Mucosa of stomach (tissue), 1 donor: ENCODE data around the gene ELF3.
A peak's percentile ranks its signal among the peaks of the same experiment; 100 is the strongest.
"Not testable (repeated sequence)": the region's sequence is repeated elsewhere in the genome, so short reads cannot be mapped to it uniquely, and the experiment has no call there.

Experiments used
- H3K27me3 ChIP-seq: one replicate; pipeline ENCODE4 v1.7.0; 2013; ENCODE audit warnings: mild to moderate bottlenecking, low read length; ENCODE audit not compliant: control insufficient read depth, insufficient read depth
- H3K36me3 ChIP-seq: one replicate; pipeline ENCODE4 v1.7.0; 2013; ENCODE audit warnings: low read length; ENCODE audit not compliant: control insufficient read depth, insufficient read depth
- H3K4me1 ChIP-seq: one replicate; pipeline ENCODE4 v1.7.0; 2013; ENCODE audit warnings: mild to moderate bottlenecking, low read length; ENCODE audit not compliant: control insufficient read depth, insufficient read depth
- H3K4me3 ChIP-seq: one replicate; pipeline ENCODE4 v1.7.0; 2013; ENCODE audit warnings: low read length
- H3K9ac ChIP-seq: one replicate; pipeline ENCODE4 v1.7.0; 2013; ENCODE audit warnings: mild to moderate bottlenecking, low read length, moderate library complexity
- H3K9me3 ChIP-seq: one replicate; pipeline ENCODE4 v1.7.0; 2013; ENCODE audit warnings: mild to moderate bottlenecking, low read length, moderate library complexity; ENCODE audit not compliant: control insufficient read depth
- donor health status: Pancreatic carcinoma.

ELF3 gene

DNA sequence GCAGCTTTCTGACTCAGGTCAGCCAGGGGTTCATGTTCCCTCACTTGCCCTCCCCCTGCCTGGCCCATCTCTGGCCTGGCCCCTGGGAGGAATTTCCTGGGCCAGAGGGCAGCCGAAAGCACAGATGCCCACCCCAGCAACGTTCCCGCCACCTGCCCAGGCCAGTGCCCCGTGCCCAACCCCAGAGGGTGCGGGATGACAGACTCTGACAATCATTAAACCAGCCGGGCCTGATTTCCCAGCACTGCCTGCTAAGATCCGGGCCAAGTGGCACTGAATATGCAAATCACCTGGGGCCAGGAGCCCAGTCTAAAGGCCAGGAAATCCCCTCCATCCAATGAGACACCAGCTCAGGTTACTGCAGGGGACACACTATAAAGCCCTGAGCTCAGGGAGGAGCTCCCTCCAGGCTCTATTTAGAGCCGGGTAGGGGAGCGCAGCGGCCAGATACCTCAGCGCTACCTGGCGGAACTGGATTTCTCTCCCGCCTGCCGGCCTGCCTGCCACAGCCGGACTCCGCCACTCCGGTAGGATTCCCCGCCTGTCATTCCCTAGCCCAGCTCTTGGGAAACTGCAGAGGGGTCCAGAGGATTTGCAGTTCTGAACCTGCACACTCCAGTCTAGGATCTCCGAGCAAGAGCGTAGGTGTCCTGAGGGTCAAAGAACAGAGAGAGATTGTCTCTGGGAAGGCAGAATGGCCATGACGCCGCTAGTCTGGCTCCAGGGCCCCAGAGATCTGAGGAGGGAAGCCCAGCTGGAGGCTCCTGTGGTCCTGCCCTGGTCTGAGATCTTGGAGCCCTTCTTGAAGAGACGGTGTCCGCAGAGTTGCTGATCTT is at the start of gene ELF3:
TSS of gene ELF3 (plus strand) at position 408 of the 836 bp plus-strand sequence. CDS start 550 bp downstream, outside the sequence.
- Histone ChIP-seq H3K9ac (peak within 1 kb of the TSS; percentile 100), H3K4me1 (peaks cover 25% of the 10 kb centered on the region), H3K4me3 (peak within 1 kb of the TSS; percentile 99), H3K36me3 (peaks cover 48% of the 10 kb centered on the region), H3K27me3 (no peaks in the 10 kb centered on the region), H3K9me3 (no peaks in the 10 kb centered on the region)

DNA sequence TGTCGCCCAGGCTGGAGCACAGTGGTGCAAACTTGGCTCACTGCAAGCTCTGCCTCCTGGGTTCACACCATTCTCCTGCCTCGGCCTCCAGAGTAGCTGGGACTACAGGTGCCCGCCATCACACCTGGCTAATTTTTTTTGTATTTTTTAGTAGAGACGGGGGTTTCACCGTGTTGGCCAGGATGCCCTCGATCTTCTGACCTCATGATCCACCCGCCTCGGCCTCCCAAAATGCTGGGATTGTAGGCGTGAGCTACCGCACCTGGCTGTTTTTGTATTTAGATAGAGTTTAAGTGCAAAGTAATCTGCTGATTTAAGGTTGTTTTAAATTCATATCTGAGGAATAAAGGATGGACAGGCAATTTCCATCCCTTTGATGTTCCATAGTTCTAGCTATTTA is 48.0 kb upstream of the ELF3 start:
- not testable (repeated sequence) for H3K4me3 ChIP-seq, H3K9ac ChIP-seq, H3K4me1 ChIP-seq, H3K27me3 ChIP-seq, H3K36me3 ChIP-seq, H3K9me3 ChIP-seq

DNA sequence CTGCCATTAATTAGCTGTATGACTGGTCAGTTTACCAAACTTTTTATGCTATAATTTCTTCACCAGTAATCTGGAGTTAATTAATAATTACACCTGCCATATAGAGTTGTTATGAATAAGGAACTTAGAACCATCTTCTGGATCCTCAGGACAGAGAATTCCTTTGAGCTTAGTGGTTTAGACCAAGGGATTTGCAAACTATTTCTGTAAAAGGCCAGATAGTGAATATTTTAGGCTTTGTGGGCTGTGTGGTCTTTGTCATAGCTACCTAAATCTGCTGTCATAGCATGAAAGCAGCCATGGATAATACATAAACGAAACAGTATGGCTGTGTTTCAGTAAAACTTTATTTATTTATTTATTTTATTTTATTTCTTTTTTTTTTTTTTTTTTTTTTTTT is 46.1 kb upstream of the ELF3 start:
- Histone ChIP-seq H3K9me3 (no peaks in the 10 kb centered on the region), H3K9ac (no peak overlapping the region), H3K4me3 (no peak overlapping the region), H3K27me3 (no peaks in the 10 kb centered on the region), H3K4me1 (no peaks in the 10 kb centered on the region), H3K36me3 (no peaks in the 10 kb centered on the region)

DNA sequence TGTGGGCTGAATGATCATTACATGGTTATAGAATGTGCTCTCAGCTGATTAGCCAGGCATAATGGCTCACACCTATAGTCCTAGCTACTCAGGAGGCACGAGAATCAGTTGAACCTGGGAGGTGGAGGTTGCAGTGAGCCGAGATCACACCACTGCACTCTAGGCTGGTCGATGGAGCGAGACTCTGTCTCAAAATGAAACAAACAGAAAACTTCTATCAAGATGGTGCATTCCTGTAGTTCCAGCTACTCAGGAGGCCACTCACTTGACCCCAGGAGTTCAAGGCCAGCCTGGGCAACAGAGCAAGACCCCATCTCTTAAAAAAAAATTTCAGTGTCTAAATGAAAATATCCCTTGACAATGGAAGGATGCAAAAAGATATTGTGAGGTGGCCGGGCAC is 44.2 kb upstream of the ELF3 start:
- Histone ChIP-seq H3K9me3 (no peaks in the 10 kb centered on the region), H3K4me3 (no peak overlapping the region), H3K4me1 (no peaks in the 10 kb centered on the region), H3K9ac (no peak overlapping the region), H3K36me3 (no peaks in the 10 kb centered on the region), H3K27me3 (no peaks in the 10 kb centered on the region)

DNA sequence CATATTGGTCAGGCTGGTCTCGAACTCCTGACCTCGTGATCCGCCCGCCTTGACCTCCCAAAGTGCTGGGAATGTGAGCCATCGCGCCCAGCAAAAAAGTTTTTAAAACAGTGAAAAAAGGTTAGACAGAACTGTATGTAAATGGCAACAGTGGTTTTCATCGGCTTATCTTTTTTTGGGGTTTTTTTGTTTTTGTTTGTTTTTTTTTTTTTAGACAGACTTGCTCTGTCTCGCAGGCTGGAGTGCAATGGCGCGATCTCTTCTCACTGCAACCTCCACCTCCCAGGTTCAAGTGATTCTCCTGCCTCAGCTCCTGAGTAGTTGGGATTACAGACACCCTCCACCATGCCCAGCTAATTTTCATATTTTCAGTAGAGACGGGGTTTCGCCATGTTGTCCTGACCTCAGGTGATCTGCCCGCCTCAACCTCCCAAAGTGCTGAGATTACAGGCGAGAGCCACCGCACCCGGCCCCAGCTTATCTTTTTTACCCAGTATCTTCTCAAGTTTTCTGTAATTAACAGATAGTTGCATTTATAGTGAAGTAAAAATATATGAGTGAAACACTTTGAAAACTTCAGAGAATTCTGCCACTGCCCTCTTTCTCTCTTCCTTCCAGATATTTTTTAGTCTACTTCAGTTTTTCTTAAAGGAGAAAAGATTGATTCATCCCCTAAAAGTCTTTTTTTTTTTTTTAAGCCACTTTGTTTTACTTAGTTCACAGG is 42.0 kb upstream of the ELF3 start:
- Histone ChIP-seq H3K4me3 (no peak overlapping the region), H3K9me3 (no peaks in the 10 kb centered on the region), H3K9ac (no peak overlapping the region), H3K27me3 (no peaks in the 10 kb centered on the region), H3K4me1 (no peaks in the 10 kb centered on the region), H3K36me3 (no peaks in the 10 kb centered on the region)

DNA sequence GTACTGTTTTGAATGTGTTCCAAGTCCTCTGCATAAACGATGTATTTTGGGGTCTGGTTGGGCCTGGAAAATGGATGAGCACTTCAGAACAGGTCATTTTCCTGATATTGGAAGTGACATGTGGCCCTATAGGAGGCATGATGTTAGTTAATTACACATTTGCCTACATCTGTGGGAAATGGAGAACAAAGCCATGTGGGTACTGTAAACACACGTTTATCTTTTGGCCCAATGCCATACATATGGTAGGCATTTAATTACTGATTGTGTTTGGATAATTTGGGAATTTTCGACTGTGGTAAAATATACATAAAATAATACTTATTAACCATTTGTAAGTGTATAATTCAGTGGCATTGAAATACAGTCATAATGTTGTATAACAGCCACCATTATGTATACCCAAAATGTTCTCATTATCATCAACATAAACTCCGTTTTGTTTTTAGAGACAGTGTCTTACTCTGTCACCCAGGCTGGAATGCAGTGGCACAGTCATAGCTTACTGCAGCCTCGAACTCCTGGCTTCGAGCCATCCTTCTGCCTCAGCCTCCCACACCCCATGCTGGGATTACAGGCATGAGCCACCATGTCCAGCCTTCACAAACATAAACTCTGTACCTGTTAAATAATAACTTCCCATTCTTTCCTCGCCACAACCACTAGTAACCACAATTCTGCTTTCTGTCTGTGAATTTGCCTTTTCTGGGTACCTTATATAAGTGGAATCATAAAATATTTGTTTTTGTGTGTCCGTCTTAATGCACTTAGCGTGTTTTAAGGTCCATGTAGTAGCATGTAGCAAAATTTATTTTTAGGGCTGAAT is 39.8 kb upstream of the ELF3 start:
- H3K27me3 ChIP-seq = no peaks in the 10 kb centered on the region
- no peaks in the 10 kb centered on the region for H3K9me3 ChIP-seq
- H3K36me3 ChIP-seq = no peaks in the 10 kb centered on the region
- no peak overlapping the region for H3K9ac ChIP-seq
- no peaks in the 10 kb centered on the region for H3K4me1 ChIP-seq
- no peak overlapping the region for H3K4me3 ChIP-seq

DNA sequence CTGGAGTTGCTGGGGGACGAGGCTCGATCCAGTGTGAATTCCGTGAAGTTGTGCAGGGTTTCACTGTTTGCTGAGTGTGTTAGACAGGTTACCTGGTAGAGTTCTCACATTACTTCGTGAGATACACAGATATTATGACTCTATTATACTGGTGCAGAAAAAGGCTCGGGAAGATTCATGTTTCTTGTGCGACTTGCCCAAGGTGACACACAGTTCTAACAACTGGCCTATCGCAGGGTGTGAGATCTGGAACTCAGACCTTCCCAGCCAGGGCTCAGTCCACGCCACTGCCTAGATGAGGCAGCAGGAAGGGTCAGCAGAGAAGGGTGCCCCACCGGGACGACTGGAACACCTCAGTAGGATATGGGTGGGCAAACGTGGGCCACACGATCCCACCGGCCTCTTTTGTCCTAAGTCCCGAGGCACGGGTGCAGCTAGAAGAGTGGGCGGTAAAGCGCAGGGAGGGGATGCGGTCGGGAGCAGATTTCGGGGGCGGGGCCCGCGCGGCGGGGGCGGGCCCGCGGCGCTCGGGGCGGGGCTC is 28.2 kb upstream of the ELF3 start:
- H3K9ac ChIP-seq = peak overlapping the region; percentile 79

DNA sequence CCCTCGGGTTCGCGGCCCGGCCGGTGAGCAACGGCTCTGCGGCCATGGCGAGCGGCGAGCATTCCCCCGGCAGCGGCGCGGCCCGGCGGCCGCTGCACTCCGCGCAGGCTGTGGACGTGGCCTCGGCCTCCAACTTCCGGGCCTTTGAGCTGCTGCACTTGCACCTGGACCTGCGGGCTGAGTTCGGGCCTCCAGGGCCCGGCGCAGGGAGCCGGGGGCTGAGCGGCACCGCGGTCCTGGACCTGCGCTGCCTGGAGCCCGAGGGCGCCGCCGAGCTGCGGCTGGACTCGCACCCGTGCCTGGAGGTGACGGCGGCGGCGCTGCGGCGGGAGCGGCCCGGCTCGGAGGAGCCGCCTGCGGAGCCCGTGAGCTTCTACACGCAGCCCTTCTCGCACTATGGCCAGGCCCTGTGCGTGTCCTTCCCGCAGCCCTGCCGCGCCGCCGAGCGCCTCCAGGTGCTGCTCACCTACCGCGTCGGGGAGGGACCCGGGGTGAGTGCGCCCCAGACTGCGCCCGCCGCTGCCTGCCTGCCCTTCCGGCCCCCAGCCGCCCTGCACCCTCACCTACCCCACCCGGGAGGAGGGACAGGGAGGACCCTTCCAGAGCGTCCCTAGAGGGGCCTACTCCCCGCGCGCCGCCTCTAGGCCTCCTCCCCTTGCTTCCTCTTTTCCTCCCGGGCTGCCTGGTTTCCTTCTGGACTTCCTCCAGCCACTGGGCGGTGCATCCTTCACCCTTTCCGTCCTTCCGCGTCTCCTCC is 27.6 kb upstream of the ELF3 start, which contains the start of gene RNPEP:
TSS of gene RNPEP (plus strand) at position 26 of the 757 bp plus-strand sequence. CDS start at position 45, 19 bp downstream.
- Histone ChIP-seq H3K4me3 (peak within 1 kb of the TSS; percentile 80), H3K27me3 (no peaks in the 10 kb centered on the region), H3K36me3 (no peaks in the 10 kb centered on the region), H3K4me1 (peaks cover 14% of the 10 kb centered on the region), H3K9ac (peak within 1 kb of the TSS; percentile 79), H3K9me3 (no peaks in the 10 kb centered on the region)

More for the DNA sequence above, 28.2 kb upstream of the ELF3 start:
- H3K4me3 ChIP-seq = peak overlapping the region; percentile 80
- no peaks in the 10 kb centered on the region for H3K36me3 ChIP-seq
- peaks cover 14% of the 10 kb centered on the region for H3K4me1 ChIP-seq
- H3K9me3 ChIP-seq = no peaks in the 10 kb centered on the region
- no peaks in the 10 kb centered on the region for H3K27me3 ChIP-seq

DNA sequence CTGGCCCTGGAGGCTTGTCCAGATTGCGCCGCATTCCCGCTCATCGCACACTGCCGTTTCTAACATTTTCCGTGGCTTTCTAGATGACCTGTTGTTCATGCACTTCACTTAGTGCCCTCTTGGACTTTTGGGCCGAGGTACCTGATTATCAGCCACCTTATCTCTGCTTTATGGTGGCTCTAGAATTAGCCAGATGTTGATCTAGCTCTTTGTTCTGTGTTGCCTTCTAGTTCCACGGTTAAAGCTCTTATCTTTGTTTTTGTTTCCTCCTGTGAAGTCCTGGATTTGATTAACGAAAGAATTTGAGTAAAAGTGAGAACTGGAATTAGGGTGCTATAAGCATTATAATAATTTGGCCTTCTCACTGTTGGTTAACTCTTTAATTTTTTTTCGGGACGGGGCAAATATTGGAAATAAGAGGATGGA is 27.0 kb upstream of the ELF3 start:
- Histone ChIP-seq H3K27me3 (no peaks in the 10 kb centered on the region), H3K4me3 (peak overlapping the region; percentile 80), H3K9me3 (no peaks in the 10 kb centered on the region), H3K9ac (peak overlapping the region; percentile 79), H3K4me1 (peaks cover 14% of the 10 kb centered on the region), H3K36me3 (no peaks in the 10 kb centered on the region)

DNA sequence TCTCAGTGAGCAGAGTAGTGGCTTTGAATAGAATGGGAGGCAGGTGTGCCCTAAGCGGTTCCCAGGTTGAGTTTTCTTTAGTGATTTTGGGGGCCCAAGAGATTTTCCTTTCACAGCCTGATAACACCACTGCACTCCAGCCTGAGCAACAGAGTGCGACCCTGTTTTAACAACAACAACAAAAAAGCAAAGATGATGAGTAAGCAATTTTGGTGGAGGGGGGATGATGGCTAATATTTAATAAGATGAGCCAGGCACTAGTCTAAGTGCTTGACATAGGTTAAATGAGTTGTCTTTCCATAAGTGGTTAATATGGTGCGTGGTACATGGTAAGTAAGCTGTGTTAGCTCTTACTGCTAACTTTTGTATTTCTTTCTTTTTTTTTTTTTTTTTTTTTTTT is 25.9 kb upstream of the ELF3 start:
- Histone ChIP-seq H3K36me3 (no peaks in the 10 kb centered on the region), H3K27me3 (no peaks in the 10 kb centered on the region), H3K9ac (no peak overlapping the region), H3K9me3 (no peaks in the 10 kb centered on the region), H3K4me3 (no peak overlapping the region), H3K4me1 (peaks cover 14% of the 10 kb centered on the region)

DNA sequence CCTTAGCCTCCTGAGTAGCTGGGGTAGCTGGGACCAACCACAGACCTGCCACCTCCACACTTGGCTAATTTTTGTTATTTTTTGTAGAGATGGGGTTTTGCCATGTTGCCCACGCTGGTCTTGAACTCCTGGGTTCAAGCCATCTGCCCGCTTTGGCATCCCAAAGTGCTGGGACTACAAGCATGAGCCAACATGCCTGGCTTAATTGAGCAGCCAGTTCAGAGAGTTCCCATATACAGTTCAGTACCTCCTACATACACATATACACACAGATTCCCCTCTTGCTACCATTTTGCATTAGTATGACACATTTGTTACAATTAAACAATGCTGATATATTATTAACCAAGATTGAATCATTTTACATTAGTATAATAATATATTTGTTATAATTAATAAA is 25.0 kb upstream of the ELF3 start:
- Histone ChIP-seq H3K9ac (no peak overlapping the region), H3K36me3 (no peaks in the 10 kb centered on the region), H3K27me3 (no peaks in the 10 kb centered on the region), H3K4me3 (no peak overlapping the region), H3K9me3 (no peaks in the 10 kb centered on the region), H3K4me1 (peaks cover 14% of the 10 kb centered on the region)
